CD14-positive monocyte (primary cell): Measurements from ENCODE around the gene PATZ1. TPM values are rescaled to one million over a fixed set of nuclear protein-coding genes. Genes with fewer than 3 reads are reported as not detected.
A peak's percentile ranks its signal among the peaks of the same experiment; 100 is the strongest.

Source experiments
- DNase-seq, 3 donors: peaks; one replicate each; pipeline ENCODE4 v3.0.0-alpha.2; 2011 to 2022
- H2AFZ ChIP-seq: 2 replicates; pipeline ENCODE4 v1.6.0; 2012; ENCODE audit warnings: mild to moderate bottlenecking, low read depth, low read length, inconsistent platforms; ENCODE audit not compliant: insufficient read depth, poor library complexity, severe bottlenecking
- H3K27ac ChIP-seq, 2 donors: 1 replicate in 1 of 2; 2 replicates in 1 of 2; pipeline ENCODE4 v1.5.1; 2012 to 2013; ENCODE audit warnings: low read length in 2 of 2, control low read depth in 1 of 2, inconsistent platforms in 1 of 2, low read depth in 1 of 2, mild to moderate bottlenecking in 1 of 2
- H3K27me3 ChIP-seq, 2 donors: one replicate each; pipeline versions ENCODE4 v1.6.0 to v1.6.1; 2011 to 2013; ENCODE audit warnings: low read length in 2 of 2; ENCODE audit not compliant: control insufficient read depth in 2 of 2, insufficient read depth in 2 of 2
- H3K36me3 ChIP-seq, 2 donors: replicated peaks in 1 of 2; 1 replicate in 1 of 2; 2 replicates in 1 of 2; pipeline versions ENCODE4 v1.5.1 to v1.6.1; 2012 to 2013; ENCODE audit warnings: low read length in 2 of 2, control low read depth in 1 of 2, inconsistent platforms in 1 of 2, mild to moderate bottlenecking in 1 of 2; ENCODE audit not compliant: insufficient read depth in 2 of 2, control insufficient read depth in 1 of 2
- H3K4me1 ChIP-seq, 2 donors: 1 replicate in 1 of 2; 2 replicates in 1 of 2; pipeline versions ENCODE4 v1.5.1 to v1.6.1; 2012 to 2013; ENCODE audit warnings: low read length in 2 of 2, control low read depth in 1 of 2, inconsistent platforms in 1 of 2, mild to moderate bottlenecking in 1 of 2, moderate library complexity in 1 of 2; ENCODE audit not compliant: insufficient read depth in 2 of 2, control insufficient read depth in 1 of 2
- H3K4me2 ChIP-seq: replicated peaks from 2 replicates; pipeline ENCODE3; 2012; ENCODE audit warnings: low read length, moderate library complexity, mild to moderate bottlenecking; ENCODE audit not compliant: poor library complexity, severe bottlenecking; ENCODE audit errors: extremely low read depth
- H3K4me3 ChIP-seq, 3 experiments: fragments of 200-600 bp in 1 of 3; sonication (generic) in 1 of 3; replicated peaks in 1 of 3; 1 replicate in 2 of 3; 2 replicates in 1 of 3; pipeline ENCODE4 v1.5.1; 2011 to 2013; ENCODE audit warnings: low read length in 3 of 3, mild to moderate bottlenecking in 3 of 3, control low read depth in 2 of 3, low read depth in 2 of 3, inconsistent platforms in 1 of 3, moderate library complexity in 1 of 3
- H3K79me2 ChIP-seq: 2 replicates; pipeline ENCODE4 v1.6.0; 2012; ENCODE audit warnings: mild to moderate bottlenecking, control low read depth, inconsistent platforms, low read length, moderate library complexity; ENCODE audit not compliant: insufficient read depth
- H3K9ac ChIP-seq: 2 replicates; pipeline ENCODE4 v1.6.0; 2017; ENCODE audit warnings: low read length, mild to moderate bottlenecking; ENCODE audit not compliant: insufficient read depth, poor library complexity, severe bottlenecking
- H3K9me3 ChIP-seq, 2 donors: replicated peaks in 1 of 2; 1 replicate in 1 of 2; 2 replicates in 1 of 2; pipeline versions ENCODE4 v1.5.1 to v1.6.1; 2012 to 2013; ENCODE audit warnings: low read length in 2 of 2, control low read depth in 1 of 2; ENCODE audit not compliant: control insufficient read depth in 1 of 2, insufficient read depth in 1 of 2
- H4K20me1 ChIP-seq: 2 replicates; pipeline ENCODE4 v1.6.0; 2012; ENCODE audit warnings: mild to moderate bottlenecking, low read length, control low read depth, moderate library complexity; ENCODE audit not compliant: insufficient read depth
- H3K27ac Mint-ChIP-seq, 7 donors: one replicate each; pipeline ENCODE4 v1.8.0; 2020; ENCODE audit warnings: mild to moderate bottlenecking in 7 of 7, mixed read lengths in 7 of 7, moderate library complexity in 6 of 7, inconsistent platforms in 2 of 7
- H3K27me3 Mint-ChIP-seq, 3 donors: one replicate each; pipeline ENCODE4 v1.8.0; 2021 to 2022; ENCODE audit warnings: low read depth in 3 of 3, mild to moderate bottlenecking in 3 of 3, mixed read lengths in 3 of 3, moderate library complexity in 3 of 3, inconsistent platforms in 1 of 3
- H3K36me3 Mint-ChIP-seq, 2 donors: one replicate each; pipeline ENCODE4 v1.8.0; 2020; ENCODE audit warnings: mixed read lengths in 2 of 2, inconsistent platforms in 1 of 2, mild to moderate bottlenecking in 1 of 2
- H3K4me1 Mint-ChIP-seq: one replicate; pipeline ENCODE4 v1.8.0; 2020; ENCODE audit warnings: mild to moderate bottlenecking, mixed read lengths
- H3K4me3 Mint-ChIP-seq, 2 donors: one replicate each; pipeline ENCODE4 v1.8.0; 2020; ENCODE audit warnings: mild to moderate bottlenecking in 2 of 2, mixed read lengths in 2 of 2, moderate library complexity in 1 of 2
- H3K9me3 Mint-ChIP-seq, 7 donors: one replicate each; pipeline ENCODE4 v1.8.0; 2020 to 2022; ENCODE audit warnings: mixed read lengths in 7 of 7, mild to moderate bottlenecking in 6 of 7, moderate library complexity in 6 of 7, inconsistent platforms in 2 of 7
- CTCF ChIP-seq: fragments of 200-600 bp; IDR thresholded peaks from one replicate; pipeline ENCODE4 v1.8.0; 2022; ENCODE audit warnings: antibody characterized with exemption, mild to moderate bottlenecking
- WGBS: methylation state at CpG from one replicate; pipeline ENCODE4 v1.1.5; 2013; ENCODE audit warnings: missing lambda C conversion rate; ENCODE audit not compliant: insufficient coverage; 5-methylcytosine and 5-hydroxymethylcytosine counted together
- intact Hi-C, 2 donors: fragments of 100-400 bp; cut with micrococcal nuclease; formaldehyde crosslinking; loops; one replicate each; pipeline versions ENCODE4 v1.15.0 to v1.15.1; 2023
- polyA plus RNA-seq, 3 donors: library from polyadenylated mRNA; depleted of rRNA in 1 of 3; unstranded in 2 of 3; stranded (reverse) in 1 of 3; fragments of 300-500 nt in 2 of 3; fragments of >200 nt in 1 of 3; fragmentation: Illumina TruSeq in 2 of 3; gene quantifications; 1 replicate in 2 of 3; 2 replicates in 1 of 3; pipeline ENCODE4 v1.2.3, GENCODE V29; 2012 to 2021

Gene PATZ1
- polyA plus RNA-seq, 3 donors, result 1.8 to 10.7 (median 2.0) TPM

GRCh38 chr22:31291481-31292235 is 54.5 kb downstream of the PATZ1 start:
- DNase-seq, result peak in 1 of 3 donors; percentile 41
- Histone ChIP-seq H3K36me3 (peaks cover 9 to 15% of the 10 kb centered on the region in 2 donors), H3K9ac (peak overlapping the region; percentile 84), H3K4me3 (peak overlapping the region; percentile 68 to 96 (median 94)), H3K4me1 (peaks cover 78 to 94% of the 10 kb centered on the region in 2 donors), H3K27ac (peak overlapping the region; percentile 96 to 99), H4K20me1 (peaks cover 12% of the 10 kb centered on the region), H3K9me3 (no peaks in the 10 kb centered on the region), H3K4me2 (peak overlapping the region; percentile 91), H3K27me3 (no peaks in the 10 kb centered on the region), H2AFZ (peak overlapping the region; percentile 75), H3K79me2 (peaks cover 9% of the 10 kb centered on the region)
- Mint-ChIP-seq H3K36me3 (peaks cover 14 to 24% of the 10 kb centered on the region in 2 donors), H3K4me3 (peak overlapping the region; percentile 92 to 98), H3K27ac (peak overlapping the region; percentile 86 to 99 (median 93)), H3K9me3 (peaks cover 0 to 1% (median 0%) of the 10 kb centered on the region in 7 donors), H3K4me1 (peaks cover 70% of the 10 kb centered on the region), H3K27me3 (peaks cover 0 to 5% (median 3%) of the 10 kb centered on the region in 3 donors)
- intact Hi-C loops, result loop anchor here in 1 of 2 donors (5.0 kb wide), 3 partner anchors 59 to 324 kb away; partner anchors contain the start of genes MORC2, RNF185 and TUG1
- TF ChIP-seq CTCF, result no peak
- under 1% methylated on average over 12 of the region's 20 CpGs for WGBS

- peak overlapping the region; percentile 99 to 100 (median 99) for H3K27ac Mint-ChIP-seq
- Histone ChIP-seq H3K27ac (peak overlapping the region; percentile 96 to 99), H3K9ac (peak overlapping the region; percentile 84), H4K20me1 (peaks cover 18% of the 10 kb centered on the region), H2AFZ (peak overlapping the region; percentile 75), H3K36me3 (peaks cover 17 to 24% of the 10 kb centered on the region in 2 donors), H3K4me2 (peak overlapping the region; percentile 91), H3K4me1 (peaks cover 74 to 92% of the 10 kb centered on the region in 2 donors), H3K27me3 (no peaks in the 10 kb centered on the region), H3K9me3 (no peaks in the 10 kb centered on the region), H3K79me2 (peaks cover 9% of the 10 kb centered on the region), H3K4me3 (peak overlapping the region; percentile 68 to 96 (median 94))
- H3K27me3 Mint-ChIP-seq, result peaks cover 0 to 5% (median 3%) of the 10 kb centered on the region in 3 donors
- intact Hi-C loops, result loop anchor here in 1 of 2 donors (5.0 kb wide), 3 partner anchors 58 to 323 kb away; partner anchors contain the start of genes MORC2, RNF185 and TUG1
- peaks cover 0 to 1% (median 0%) of the 10 kb centered on the region in 7 donors for H3K9me3 Mint-ChIP-seq
- peaks cover 67% of the 10 kb centered on the region for H3K4me1 Mint-ChIP-seq
- H3K4me3 Mint-ChIP-seq, result peak overlapping the region; percentile 92 to 97
- TF ChIP-seq CTCF, result no peak
- peak; percentile 86 to 93 (median 91) for DNase-seq
- WGBS, result under 1% methylated on average over 85 of the region's 95 CpGs
- peaks cover 22 to 30% of the 10 kb centered on the region in 2 donors for H3K36me3 Mint-ChIP-seq
Observed at GRCh38 chr22:31290494-31291471, 55.4 kb downstream of the PATZ1 start.
